GM03348 (cell line): ENCODE results near the gene HAUS8.
"Not testable (repeated sequence)": the region's sequence is repeated elsewhere in the genome, so short reads cannot be mapped to it uniquely, and the experiment has no call there.

Experiments used
- DNase-seq: peaks from one replicate; pipeline ENCODE4 v3.0.0; 2012; ENCODE audit warnings: low spot score

Gene HAUS8, protein sequence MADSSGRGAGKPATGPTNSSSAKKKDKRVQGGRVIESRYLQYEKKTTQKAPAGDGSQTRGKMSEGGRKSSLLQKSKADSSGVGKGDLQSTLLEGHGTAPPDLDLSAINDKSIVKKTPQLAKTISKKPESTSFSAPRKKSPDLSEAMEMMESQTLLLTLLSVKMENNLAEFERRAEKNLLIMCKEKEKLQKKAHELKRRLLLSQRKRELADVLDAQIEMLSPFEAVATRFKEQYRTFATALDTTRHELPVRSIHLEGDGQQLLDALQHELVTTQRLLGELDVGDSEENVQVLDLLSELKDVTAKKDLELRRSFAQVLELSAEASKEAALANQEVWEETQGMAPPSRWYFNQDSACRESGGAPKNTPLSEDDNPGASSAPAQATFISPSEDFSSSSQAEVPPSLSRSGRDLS

DNA sequence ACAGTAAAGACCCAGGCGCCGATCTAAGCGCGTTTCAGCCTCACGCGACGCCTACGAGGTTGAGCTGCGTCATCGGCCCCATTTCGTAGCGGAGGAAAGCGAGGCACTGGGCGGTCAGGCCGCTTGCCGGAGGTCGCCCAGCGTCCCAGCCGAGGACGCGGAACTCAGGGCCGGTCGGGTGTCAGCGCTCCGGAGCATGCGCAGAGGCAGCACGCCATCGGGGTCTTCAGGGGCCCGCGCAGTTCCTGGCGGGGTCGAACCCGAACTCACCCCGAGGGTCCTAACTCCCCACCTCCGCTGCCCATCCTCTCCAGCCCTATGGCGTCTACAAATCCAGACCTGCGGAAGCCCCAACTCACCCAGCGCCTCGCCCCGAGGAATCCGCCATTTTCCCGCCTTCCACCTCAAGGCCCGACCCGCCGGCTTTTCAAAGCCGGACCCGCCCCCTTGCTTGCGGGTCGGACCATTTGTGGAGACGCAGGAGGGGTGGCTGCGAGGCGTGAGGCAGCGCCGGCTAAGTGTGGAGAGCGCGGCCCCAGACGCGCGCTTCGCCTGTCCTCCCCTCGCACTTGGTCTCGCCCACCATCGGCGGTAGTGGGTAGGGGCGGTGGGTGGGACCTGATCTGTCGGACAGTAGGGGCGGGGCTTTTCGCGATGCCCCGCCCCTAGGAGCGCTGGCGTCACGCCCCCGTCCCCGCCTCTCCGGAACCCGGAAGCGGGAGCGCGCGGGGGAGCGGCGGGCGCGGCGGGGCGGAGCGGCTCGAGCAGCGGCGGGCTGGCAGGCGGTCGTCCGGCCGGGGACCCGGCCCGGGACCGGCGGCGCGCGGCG is at the start of gene HAUS8, which contains the start of gene MYO9B:
Gene HAUS8, minus strand, starts transcription at position 418 of the 829 bp plus-strand sequence. Its CDS starts 30 bp downstream, at position 388.
Gene MYO9B, plus strand, starts transcription at position 743 of the 829 bp plus-strand sequence. CDS start 25,941 bp downstream, outside the sequence.
- DNase-seq: peak; percentile 99

DNA sequence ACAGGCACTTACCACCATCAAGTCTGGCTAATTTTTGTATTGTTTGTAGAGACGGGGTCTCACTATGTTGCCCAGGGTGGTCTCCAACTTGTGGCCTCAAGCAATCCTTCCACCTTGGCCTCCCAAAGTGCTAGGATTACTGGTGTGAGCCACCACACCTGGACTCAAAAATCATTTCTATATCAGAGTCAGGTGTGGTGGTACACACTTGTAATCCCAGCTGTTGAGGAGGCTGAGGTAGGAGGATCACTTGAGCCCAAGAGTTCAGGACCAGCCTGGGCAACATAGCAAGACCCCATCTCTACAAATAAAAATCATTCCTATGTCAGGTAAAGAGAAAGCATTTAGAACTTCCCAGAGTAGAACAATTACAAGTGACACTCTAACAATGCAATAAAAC is 48.8 kb upstream of the HAUS8 start:
- no peak for DNase-seq

DNA sequence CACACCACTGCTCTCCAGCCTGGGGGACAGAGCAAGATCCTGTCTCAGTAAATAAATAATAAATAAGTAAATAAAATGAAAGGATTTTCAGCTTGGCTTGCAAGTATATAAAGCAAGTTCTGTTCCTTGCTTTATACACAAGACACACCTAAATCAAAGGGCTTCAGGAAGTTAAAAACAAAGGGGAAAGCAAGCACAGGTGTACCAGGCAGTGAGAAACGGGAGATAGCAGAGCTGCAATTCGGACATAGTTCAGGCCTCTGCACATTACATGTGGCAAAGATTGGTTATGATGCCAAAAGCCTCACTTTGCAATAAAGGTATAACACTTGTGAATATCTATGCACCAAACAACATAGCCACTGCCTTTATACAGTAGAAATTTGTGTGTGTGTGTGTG is 47.8 kb upstream of the HAUS8 start:
- DNase-seq: no peak

DNA sequence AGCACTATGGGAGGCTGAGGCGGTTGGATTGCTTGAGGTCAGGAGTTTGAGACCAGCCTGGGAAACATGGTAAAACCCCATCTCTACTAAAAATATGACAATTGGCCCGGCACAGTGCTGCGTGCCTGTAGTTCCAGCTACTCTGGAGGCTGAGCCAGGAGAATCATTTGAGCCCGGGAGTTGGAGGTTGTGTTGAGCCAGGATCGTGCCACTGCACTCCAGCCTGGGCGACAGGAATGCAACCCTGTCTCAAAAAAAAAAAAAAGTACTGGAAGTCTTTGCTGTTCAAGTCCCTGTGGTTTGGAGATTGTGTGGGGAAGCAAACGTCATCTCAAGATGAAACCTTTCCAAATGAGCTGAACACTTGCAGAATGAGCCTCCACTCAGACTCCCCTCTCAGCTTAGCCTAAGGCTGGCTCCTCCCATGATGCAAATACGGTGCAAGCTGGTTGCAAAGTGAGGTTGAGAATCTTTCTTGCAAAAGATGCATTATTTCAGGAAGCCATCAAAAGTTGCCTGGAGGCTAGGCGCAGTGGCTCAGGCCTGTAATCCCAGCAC is 46.6 kb upstream of the HAUS8 start:
- peak; percentile 83 for DNase-seq

DNA sequence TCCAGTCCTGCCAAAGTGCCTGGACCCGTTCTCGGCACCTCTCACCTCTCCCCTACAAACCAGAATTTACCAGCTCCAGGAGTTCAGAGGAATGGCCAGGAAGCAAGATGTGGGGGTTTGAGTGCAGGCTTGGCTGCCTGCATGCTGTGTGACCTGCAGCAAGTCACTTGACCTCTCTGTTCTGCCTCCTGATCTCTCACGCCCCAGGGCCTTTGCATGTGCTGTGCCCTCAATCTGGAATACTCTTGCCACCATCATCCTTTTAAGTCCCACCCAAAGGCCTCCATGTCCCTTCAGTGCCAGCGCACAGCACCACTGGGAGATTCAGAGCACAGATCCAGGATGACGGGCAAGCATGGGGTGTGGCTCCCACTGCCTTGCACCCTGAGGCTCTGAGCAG is 43.7 kb upstream of the HAUS8 start:
- no peak for DNase-seq

DNA sequence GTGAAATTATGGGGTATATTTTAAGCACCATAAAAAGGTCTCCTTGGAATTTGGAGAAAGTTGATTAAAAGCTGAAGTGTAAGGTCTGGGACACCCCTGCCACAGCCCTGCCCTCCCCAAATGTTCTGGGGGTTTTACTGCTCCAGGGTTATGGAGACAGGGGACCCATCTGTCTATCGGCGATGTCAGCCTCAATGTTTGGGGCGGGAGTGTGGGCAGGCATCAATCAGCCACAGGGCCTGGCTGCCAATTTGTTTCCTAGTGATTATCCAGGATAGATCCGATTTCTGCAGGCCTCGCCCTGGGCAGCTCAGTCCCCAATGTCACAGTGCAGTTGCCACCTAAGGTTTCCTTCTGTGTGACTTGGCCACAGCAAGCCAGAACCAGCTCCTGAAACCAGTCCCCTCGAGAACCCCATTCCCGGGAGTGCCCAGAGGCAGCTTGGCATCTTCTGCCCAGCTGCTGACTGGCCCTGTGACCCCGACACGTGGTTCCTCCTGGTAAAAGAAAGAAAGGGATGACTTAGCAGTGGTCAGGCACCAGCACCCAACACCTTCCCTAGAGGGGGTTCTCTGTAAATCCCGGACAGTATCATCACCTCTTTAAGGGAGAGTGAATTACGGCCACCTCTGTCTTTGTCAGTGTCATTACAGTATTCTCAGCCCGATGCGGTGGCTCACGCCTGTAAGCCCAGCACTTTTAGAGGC is 41.9 kb upstream of the HAUS8 start:
- no peak for DNase-seq

DNA sequence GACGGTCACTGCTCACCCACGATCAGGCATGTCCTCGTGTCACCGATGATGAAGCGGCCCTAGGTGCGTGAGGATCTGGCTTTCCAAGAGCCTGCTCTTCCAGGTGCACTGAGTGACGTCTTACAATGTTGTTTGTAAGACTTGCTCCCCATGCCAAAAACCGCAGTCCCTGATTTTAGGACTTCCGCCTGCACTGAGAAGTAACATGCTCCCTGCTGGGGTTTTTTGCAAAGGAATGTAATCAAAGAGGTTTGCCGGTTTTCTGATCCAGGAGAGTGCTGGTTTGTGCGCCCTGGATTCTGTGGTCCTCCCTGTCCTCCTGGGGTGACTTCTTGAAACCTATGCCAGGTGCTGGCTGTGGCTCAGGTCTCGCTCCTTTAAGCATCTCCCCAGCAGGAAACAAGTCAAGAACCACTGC is 39.2 kb upstream of the HAUS8 start:
- DNase-seq: no peak

DNA sequence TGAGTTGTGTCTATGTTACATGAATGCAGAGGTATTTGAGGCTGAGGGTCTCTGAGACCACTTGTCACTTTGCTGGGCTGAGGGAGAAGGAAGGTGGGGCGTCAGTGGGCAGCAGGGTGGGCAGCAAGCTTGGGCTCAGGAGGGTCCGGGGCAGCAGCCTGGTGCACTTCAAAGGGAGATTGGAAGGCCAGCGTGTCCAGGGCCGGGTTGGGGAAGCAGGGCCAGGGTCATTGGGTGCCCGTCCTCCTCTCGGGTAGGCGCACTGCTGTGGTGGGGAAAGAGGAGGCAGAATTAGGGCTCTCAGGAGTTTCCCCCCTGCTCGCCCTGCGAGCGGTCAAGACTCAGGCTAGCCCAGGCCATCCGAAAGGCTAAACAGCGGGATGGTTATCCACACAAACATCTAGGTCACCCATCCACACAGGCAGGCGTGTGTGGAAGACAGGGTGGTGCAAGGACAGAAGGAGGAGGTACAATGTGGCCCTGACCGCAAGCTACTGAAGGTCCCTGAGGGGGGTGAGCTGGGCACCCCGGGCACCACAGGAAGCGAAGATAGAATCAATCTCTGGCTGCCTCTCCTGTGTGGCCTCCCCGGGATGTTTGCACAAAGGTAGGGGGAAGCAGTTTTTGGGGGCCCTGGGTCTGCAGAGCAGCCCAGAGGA is 38.0 kb upstream of the HAUS8 start:
- DNase-seq: no peak

DNA sequence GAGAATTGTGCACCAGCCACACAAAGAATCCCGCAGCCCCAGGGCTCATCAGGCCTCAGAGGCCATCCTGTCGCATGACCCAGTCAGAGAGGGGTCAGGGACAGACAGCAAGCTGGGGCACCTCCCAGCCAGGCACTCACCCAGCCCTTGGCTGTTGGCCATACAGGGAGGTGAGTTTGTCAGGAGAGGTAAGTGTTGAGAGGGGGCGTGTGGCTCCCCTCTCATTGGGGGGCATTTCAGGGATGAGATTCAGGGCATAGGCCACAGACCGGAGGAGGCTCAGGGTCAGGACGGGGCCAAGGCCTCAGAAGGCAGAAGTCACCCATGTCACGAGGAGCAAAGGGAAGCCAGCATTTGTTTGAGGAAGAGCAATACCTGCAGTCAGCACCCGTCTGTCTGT is 37.4 kb upstream of the HAUS8 start:
- DNase-seq: no peak

DNA sequence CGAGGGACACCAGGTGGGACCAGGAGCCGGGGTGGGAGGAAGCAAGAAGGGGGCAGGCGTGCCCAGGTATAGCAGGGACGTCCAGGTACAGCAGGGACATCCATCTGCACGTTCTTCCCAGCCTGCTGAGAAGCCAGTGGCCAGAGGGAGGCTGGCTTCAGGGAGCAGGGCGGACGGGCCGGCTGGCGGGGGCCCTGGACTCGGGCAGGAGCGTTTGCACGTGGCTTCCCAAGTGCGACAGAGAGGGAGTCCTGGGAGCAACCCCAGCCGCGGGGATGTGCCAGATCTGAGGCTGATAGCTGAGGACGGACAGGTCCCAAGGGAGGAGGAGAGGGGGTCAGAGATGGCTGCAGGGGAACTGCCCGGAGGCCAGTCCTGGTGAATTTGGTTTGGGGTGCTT is 37.0 kb upstream of the HAUS8 start:
- no peak for DNase-seq

DNA sequence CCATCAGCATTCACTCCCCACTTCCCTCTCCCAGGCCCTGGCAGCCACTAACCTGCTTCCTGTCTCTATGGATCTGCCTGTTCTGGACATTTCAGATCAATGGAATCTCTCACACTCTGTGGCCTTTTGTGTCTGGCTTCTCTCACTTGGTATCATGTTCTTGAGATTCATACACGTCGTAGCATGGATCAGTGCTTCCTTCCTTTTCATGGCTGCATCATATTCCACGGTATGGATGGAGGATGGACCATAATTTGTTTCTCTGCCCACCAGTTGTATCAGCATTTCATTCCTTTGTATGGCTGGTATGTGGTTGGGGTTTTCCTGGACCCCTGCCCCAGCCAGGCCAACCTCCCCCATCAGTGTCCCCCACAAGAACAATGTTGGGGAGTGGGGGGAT is 36.5 kb upstream of the HAUS8 start:
- DNase-seq: no peak

DNA sequence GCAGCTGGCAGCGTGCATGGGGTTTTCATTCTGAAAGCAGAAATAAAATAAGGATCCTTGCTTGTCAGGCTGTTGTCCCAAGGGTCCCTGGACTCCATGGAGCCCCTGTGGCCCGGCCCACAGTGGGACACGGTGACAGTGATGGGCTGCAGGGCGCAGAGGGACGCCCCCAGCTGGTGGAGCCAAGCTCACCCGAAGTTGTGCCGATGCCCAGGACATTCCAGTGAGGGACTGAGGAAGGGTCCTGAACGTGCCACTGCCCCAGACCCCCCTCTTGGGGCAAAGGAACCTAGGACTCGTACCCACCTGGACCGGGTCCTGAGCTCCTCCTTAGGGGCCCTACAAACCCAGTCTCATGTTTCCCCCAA is 35.3 kb upstream of the HAUS8 start:
- DNase-seq: no peak

DNA sequence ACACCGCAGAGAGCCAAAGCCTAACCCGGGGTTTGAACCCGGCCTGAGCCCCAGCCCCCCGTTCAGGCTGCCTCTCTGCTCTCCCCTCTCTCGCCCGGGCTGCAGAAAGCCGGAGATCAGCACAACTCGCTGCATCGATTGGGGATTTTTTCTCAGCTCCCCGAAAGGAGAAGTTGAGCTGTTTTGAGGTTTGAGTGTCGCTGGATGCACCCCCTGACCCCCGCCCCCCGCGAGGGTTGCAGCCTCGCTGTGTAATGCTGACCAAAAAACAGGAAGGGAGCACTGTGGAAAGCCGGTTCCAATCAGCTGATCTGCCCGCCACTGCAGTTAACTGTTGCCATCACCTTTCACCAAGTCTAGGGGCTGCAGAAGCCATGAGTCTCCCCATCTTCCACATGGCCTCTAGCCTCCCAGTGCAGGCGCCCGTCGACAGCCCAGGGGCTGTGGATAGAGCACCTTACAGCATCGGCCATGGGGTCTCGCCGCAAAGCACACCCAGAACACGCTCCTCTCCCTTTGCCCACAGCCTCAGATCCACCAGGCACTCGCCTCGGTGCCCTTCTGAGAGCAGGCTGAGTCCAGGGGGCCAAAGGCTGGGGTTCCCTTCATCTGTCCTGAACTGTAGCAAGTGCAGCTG is 34.8 kb upstream of the HAUS8 start:
- no peak for DNase-seq

DNA sequence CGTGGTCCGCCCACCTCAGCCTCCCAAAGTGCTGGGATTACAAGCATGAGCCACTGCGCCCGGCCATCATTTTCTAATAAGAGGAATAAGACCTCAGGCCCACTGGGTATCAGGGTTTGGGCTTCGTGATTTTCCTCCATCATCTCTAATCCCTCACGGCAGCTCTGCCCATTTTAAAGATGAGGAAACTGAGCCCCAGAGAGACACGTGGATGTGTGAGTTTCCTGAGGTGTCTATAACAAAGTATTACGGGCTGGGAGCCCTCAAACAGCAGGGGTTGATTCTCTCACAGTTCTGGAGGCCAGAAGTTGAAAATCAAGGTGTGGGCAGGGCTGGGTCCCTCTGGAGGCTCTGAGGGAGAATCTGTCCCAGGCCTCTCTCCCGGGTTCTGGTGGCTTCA is 34.0 kb upstream of the HAUS8 start:
- no peak for DNase-seq

DNA sequence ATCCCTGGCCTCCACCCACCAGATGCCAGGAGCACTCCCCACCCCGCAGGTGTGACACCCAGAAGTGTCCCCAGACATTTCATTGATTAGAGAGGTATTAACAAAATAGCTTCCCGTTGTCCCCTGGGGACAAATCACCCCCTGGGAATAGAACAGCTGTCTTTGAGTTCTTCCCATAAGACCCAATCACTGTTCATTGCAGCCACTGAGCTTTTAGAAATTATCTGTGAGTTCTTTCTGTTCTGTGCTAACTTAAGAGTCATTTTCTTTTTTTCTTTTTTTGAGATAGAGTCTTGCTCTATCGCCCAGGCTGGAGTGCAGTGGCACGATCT is 33.2 kb upstream of the HAUS8 start:
- no peak for DNase-seq

DNA sequence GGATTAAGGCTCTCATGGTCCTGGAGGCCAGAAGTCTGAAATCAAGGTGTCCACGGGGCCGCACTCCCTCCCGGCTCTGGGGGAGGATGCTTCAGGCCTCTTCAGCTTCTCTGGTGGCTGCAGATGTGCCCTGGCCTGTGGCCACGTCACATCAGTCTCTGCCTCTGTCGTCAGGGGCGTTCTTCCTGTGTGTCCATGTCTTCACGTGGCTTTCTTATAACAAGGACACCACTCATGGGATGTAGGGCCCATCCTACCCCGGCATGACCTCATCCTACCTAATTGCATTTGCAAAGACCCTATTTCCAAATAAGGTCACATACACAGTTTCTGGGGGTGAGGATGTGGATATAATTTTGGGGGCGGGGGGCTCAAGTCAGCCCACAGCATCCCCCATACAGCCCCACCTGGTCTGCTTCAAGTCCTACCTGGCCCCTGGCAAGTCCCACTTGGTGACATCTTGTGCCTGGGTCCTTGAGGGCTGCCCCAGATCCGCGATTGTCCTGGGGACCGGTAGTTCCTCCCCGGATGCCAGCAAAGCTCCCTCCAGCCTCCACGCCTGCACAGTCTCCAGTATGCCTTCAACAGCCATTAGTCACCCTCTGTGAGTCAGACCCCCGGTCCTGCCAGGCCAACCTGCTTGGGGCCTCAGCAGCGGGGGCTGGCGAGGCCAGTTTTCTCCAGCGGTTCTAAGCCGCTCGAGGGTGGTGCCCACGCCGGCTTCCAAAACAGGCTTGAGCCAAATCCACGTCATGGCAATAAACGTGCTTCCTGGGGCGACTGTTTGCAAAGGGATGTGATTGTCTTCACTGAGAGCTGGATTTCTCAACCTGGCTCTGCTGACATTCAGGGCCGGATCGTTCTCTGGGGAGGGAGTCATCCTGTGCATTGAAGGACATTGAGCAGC is 32.5 kb upstream of the HAUS8 start:
- peak; percentile 97 for DNase-seq

DNA sequence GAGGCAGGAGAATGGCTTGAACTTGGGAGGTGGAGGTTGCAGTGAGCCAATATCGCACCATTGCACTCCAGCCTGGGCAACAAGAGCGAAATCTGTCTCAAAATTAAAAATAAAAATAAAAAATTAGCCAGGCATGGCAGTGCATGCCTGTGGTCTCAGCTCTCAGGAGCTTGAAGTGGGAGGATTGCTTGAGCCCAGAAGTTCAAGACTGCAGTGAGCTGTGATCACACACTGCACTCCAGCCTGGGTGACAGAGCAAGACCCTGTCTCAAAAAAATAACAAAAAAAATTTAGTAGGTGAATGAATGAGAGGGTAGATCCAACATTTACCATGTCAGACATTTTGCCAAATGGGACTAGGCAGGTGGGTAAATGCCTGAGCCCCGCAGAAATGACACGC is 31.7 kb upstream of the HAUS8 start:
- DNase-seq: not testable (repeated sequence)

DNA sequence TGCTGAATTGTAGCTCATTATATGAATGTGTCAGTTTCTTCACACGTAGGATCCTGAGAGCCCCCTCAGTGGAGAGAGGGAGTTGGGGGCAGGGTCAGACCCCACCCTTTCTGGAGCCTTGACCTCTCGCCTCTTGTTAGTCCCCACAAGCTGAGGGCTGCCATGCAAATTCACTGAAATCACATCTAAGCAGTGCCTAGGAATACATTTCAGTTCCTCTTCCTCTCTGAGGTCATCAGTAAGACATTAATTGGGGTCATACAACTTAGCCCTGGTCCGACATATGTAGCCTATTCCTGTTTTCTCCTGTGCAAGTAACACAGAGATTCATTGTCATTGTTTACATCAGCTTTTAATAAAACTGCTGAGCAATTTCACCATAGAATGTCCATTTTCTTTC is 30.3 kb upstream of the HAUS8 start:
- no peak for DNase-seq

DNA sequence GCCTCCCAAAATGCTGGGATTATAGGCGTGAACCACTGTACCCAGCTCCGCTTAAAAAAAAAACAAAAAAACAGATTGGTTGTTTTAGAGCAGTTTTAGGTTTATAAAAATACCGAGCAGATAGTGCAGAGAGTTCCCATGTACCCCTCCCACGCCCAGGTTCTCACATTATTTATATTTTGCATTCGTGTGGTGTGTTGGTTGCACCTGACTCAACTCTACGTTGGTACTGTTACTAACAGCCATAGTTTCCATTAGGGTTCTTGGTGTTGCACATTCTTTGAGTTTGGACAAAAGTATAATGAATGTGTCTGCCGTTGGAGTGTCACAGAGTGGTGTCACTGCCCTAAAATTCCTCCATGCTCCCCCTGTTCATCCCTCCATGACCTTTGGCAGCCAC is 29.4 kb upstream of the HAUS8 start:
- DNase-seq: no peak

DNA sequence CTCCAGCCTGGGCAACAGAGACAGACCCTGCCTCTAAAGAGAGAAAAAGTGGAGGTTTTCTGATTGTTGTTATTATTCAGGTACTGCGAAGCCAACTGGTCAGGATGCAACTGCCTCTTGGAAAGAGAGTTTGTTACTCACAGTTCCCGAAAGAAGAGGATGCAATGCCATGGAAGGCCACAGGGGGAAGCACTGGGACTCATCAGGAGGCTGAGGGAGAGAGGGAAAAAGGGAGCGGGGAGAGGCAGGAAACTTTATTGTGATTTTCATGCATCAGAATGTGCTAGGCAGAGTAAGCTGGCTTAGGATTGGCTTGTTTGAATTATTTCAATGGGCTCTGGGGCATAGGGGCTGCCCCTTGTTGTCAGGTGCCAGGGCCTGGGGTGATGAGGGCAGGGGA is 27.9 kb upstream of the HAUS8 start:
- DNase-seq: peak; percentile 28
